A549 (cell line): Measurements from ENCODE around the gene CD34.

Experiments
- CHD2 ChIP-seq: fragments of 150-350 bp; IDR thresholded peaks from 2 replicates; pipeline ENCODE4 v1.6.1; 2014; ENCODE audit warnings: low read length; ENCODE audit not compliant: partially characterized antibody
- CTCF ChIP-seq: fragments of >200 bp; sonication (Bioruptor Twin); formaldehyde crosslinking; IDR thresholded peaks from 3 replicates; pipeline ENCODE4 v1.5.1; 2016
- ESRRA ChIP-seq: fragments of 150-350 bp; IDR thresholded peaks from 2 replicates; pipeline ENCODE4 v1.6.1; 2014; ENCODE audit warnings: mild to moderate bottlenecking, low read length, borderline replicate concordance
- JUN ChIP-seq, 2 experiments: fragments of >200 bp; sonication (Bioruptor Twin); formaldehyde crosslinking; IDR thresholded peaks; 2 replicates in 1 of 2; 3 replicates in 1 of 2; pipeline ENCODE4 v1.6.1; 2016 to 2017
- MAX ChIP-seq: IDR thresholded peaks from 2 replicates; pipeline ENCODE4 v1.6.1; 2012
- MAZ ChIP-seq: fragments of 150-350 bp; IDR thresholded peaks from 2 replicates; pipeline ENCODE4 v1.6.1; 2014; ENCODE audit warnings: antibody characterized with exemption, low read depth, low read length, borderline replicate concordance
- POLR2A ChIP-seq: IDR thresholded peaks from 2 replicates; pipeline ENCODE4 v1.6.1; 2012; ENCODE audit warnings: mild to moderate bottlenecking, low read length
- RCOR1 ChIP-seq: fragments of 150-350 bp; IDR thresholded peaks from 2 replicates; pipeline ENCODE4 v1.6.1; 2014; ENCODE audit warnings: antibody characterized with exemption, low read length, low read depth
- RNF2 ChIP-seq: fragments of 200-600 bp; sonication (generic); IDR thresholded peaks from 2 replicates; pipeline ENCODE4 v1.6.1; 2016; ENCODE audit warnings: low read depth, mild to moderate bottlenecking, antibody characterized with exemption, moderate library complexity, borderline replicate concordance
- SMC3 ChIP-seq: fragments of >200 bp; sonication (Bioruptor Twin); formaldehyde crosslinking; IDR thresholded peaks from 3 replicates; pipeline ENCODE4 v1.6.1; 2018; ENCODE audit warnings: inconsistent platforms
- TP53 ChIP-seq: fragments of 250-450 bp; sonication (Bioruptor Pico); IDR thresholded peaks from 2 replicates; pipeline ENCODE4 v1.5.0; 2021; ENCODE audit warnings: mild to moderate bottlenecking, moderate library complexity
- ZC3H11A ChIP-seq: fragments of 450-650 bp; IDR thresholded peaks from 2 replicates; pipeline ENCODE4 v1.6.1; 2014; ENCODE audit warnings: antibody characterized with exemption, mild to moderate bottlenecking

GRCh38 chr1:207869859-207870258, 41.1 kb downstream of the CD34 start:
- no peak for TF ChIP-seq RCOR1
- TF ChIP-seq CTCF, result no peak
- TF ChIP-seq CHD2, result no peak
- no peak for TF ChIP-seq ZC3H11A
- no peak for TF ChIP-seq POLR2A
- no peak for TF ChIP-seq MAX
- TF ChIP-seq JUN (IDR thresholded peaks at IDR 0.05), result no peak
- no peak for TF ChIP-seq ESRRA
- TF ChIP-seq TP53 (CRISPR knock-in tag), result no peak
- TF ChIP-seq MAZ, result no peak
- TF ChIP-seq SMC3, result no peak
- no peak for TF ChIP-seq RNF2
